ENCODE data around the gene ADPRH. TPM values are rescaled to one million over a fixed set of nuclear protein-coding genes. Genes with fewer than 3 reads are reported as not detected.

Gene ADPRH
- total RNA-seq, 1 donor from 2014 or later, result 2.6 TPM

GRCh38 chr3:119538772-119539171 lies 40.5 kb upstream of the ADPRH start:
- no peaks in the 10 kb centered on the region for H3K9me3 ChIP-seq (ENCODE audit: insufficient read depth, low read depth, low read length)
- H3K36me3 ChIP-seq (ENCODE audit: insufficient read depth, low read length), result no peaks in the 10 kb centered on the region
- H2AFZ ChIP-seq (ENCODE audit: low read depth, low read length), result no peak overlapping the region
- FAIRE-seq, result no peak
- no peaks in the 10 kb centered on the region for H3K36me3 Mint-ChIP-seq (ENCODE audit: low read depth, unreplicated experiment)
- H4K20me1 ChIP-seq (ENCODE audit: insufficient read depth, low read length), result no peaks in the 10 kb centered on the region
- peaks cover 3% of the 10 kb centered on the region for H3K9me3 Mint-ChIP-seq (ENCODE audit: unreplicated experiment)
- no peak overlapping the region for H3K4me2 ChIP-seq (ENCODE audit: low read length)
- no peaks in the 10 kb centered on the region for H3K4me1 ChIP-seq (ENCODE audit: insufficient read depth, low read length)
- H3K9ac ChIP-seq (ENCODE audit: low read length), result no peak overlapping the region
- H3K4me1 Mint-ChIP-seq (ENCODE audit: low read depth, unreplicated experiment), result no peaks in the 10 kb centered on the region
- H3K27ac Mint-ChIP-seq (ENCODE audit: unreplicated experiment), result no peak overlapping the region
- no peaks in the 10 kb centered on the region for H3K79me2 ChIP-seq (ENCODE audit: insufficient read depth, low read length)
- H3K4me3 Mint-ChIP-seq (ENCODE audit: unreplicated experiment), result no peak overlapping the region
- no peak for DNase-seq (ENCODE audit: low read depth)
- no peak for TF ChIP-seq EZH2 (IDR thresholded peaks at IDR 0.05; ENCODE audit: insufficient read depth, low read length)
- TF ChIP-seq CTCF (IDR thresholded peaks at IDR 0.05; ENCODE audit: insufficient read depth, low read depth, low read length), result no peak
- no peak overlapping the region for H3K4me3 ChIP-seq (ENCODE audit: insufficient read depth, low read depth, low read length)
- no peaks in the 10 kb centered on the region for H3K27me3 ChIP-seq (ENCODE audit: insufficient read depth, low read length)
- no peak overlapping the region for H3K27ac ChIP-seq (ENCODE audit: low read depth, low read length)
- H3K27me3 Mint-ChIP-seq (ENCODE audit: low read depth, unreplicated experiment), result no peaks in the 10 kb centered on the region

- no peaks in the 10 kb centered on the region for H3K36me3 ChIP-seq (ENCODE audit: insufficient read depth, low read length)
- no peaks in the 10 kb centered on the region for H3K36me3 Mint-ChIP-seq (ENCODE audit: low read depth, unreplicated experiment)
- no peaks in the 10 kb centered on the region for H3K79me2 ChIP-seq (ENCODE audit: insufficient read depth, low read length)
- H3K4me1 Mint-ChIP-seq (ENCODE audit: low read depth, unreplicated experiment), result no peaks in the 10 kb centered on the region
- no peak overlapping the region for H3K4me3 Mint-ChIP-seq (ENCODE audit: unreplicated experiment)
- no peak for FAIRE-seq
- H3K4me2 ChIP-seq (ENCODE audit: low read length), result no peak overlapping the region
- H3K4me1 ChIP-seq (ENCODE audit: insufficient read depth, low read length), result no peaks in the 10 kb centered on the region
- no peaks in the 10 kb centered on the region for H3K27me3 ChIP-seq (ENCODE audit: insufficient read depth, low read length)
- no peak for TF ChIP-seq CTCF (IDR thresholded peaks at IDR 0.05; ENCODE audit: insufficient read depth, low read depth, low read length)
- TF ChIP-seq EZH2 (IDR thresholded peaks at IDR 0.05; ENCODE audit: insufficient read depth, low read length), result no peak
- no peak for DNase-seq (ENCODE audit: low read depth)
- peaks cover 3% of the 10 kb centered on the region for H3K27me3 Mint-ChIP-seq (ENCODE audit: low read depth, unreplicated experiment)
- no peak overlapping the region for H3K4me3 ChIP-seq (ENCODE audit: insufficient read depth, low read depth, low read length)
- no peaks in the 10 kb centered on the region for H3K9me3 ChIP-seq (ENCODE audit: insufficient read depth, low read depth, low read length)
- no peaks in the 10 kb centered on the region for H4K20me1 ChIP-seq (ENCODE audit: insufficient read depth, low read length)
- H3K9me3 Mint-ChIP-seq (ENCODE audit: unreplicated experiment), result peaks cover 3% of the 10 kb centered on the region
- no peak overlapping the region for H2AFZ ChIP-seq (ENCODE audit: low read depth, low read length)
- H3K27ac ChIP-seq (ENCODE audit: low read depth, low read length), result no peak overlapping the region
- no peak overlapping the region for H3K9ac ChIP-seq (ENCODE audit: low read length)
- no peak overlapping the region for H3K27ac Mint-ChIP-seq (ENCODE audit: unreplicated experiment)
These were observed 37.7 kb upstream of the ADPRH start for GRCh38 chr3:119541547-119541946.

GRCh38 chr3:119542168-119542767 lies 37.0 kb upstream of the ADPRH start:
- no peak overlapping the region for H3K9ac ChIP-seq (ENCODE audit: low read length)
- Mint-ChIP-seq H3K4me3 (ENCODE audit: unreplicated experiment) (no peak overlapping the region), H3K36me3 (ENCODE audit: low read depth, unreplicated experiment) (no peaks in the 10 kb centered on the region), H3K9me3 (ENCODE audit: unreplicated experiment) (peaks cover 3% of the 10 kb centered on the region), H3K27me3 (ENCODE audit: low read depth, unreplicated experiment) (peaks cover 5% of the 10 kb centered on the region), H3K4me1 (ENCODE audit: low read depth, unreplicated experiment) (no peaks in the 10 kb centered on the region), H3K27ac (ENCODE audit: unreplicated experiment) (no peak overlapping the region)
- no peaks in the 10 kb centered on the region for H3K9me3 ChIP-seq (ENCODE audit: insufficient read depth, low read depth, low read length)
- FAIRE-seq (no peak), DNase-seq (ENCODE audit: low read depth) (no peak)
- no peak overlapping the region for H2AFZ ChIP-seq (ENCODE audit: low read depth, low read length)
- no peaks in the 10 kb centered on the region for H3K4me1 ChIP-seq (ENCODE audit: insufficient read depth, low read length)
- no peaks in the 10 kb centered on the region for H3K79me2 ChIP-seq (ENCODE audit: insufficient read depth, low read length)
- TF ChIP-seq EZH2 (IDR thresholded peaks at IDR 0.05; ENCODE audit: insufficient read depth, low read length) (no peak), CTCF (IDR thresholded peaks at IDR 0.05; ENCODE audit: insufficient read depth, low read depth, low read length) (no peak)
- H3K4me2 ChIP-seq (ENCODE audit: low read length), result no peak overlapping the region
- no peaks in the 10 kb centered on the region for H3K27me3 ChIP-seq (ENCODE audit: insufficient read depth, low read length)
- H3K27ac ChIP-seq (ENCODE audit: low read depth, low read length), result no peak overlapping the region
- H3K4me3 ChIP-seq (ENCODE audit: insufficient read depth, low read depth, low read length), result no peak overlapping the region
- H4K20me1 ChIP-seq (ENCODE audit: insufficient read depth, low read length), result no peaks in the 10 kb centered on the region
- H3K36me3 ChIP-seq (ENCODE audit: insufficient read depth, low read length), result no peaks in the 10 kb centered on the region
